Erythroblast (primary cell): Measurements from ENCODE around the gene RIT2.

ENCODE experiments used
- GATA1 ChIP-seq: IDR thresholded peaks from 2 replicates; pipeline ENCODE4 v1.6.1; 2011; ENCODE audit warnings: low read depth, mild to moderate bottlenecking, control low read depth, low read length, moderate library complexity
- POLR2A ChIP-seq: IDR thresholded peaks from 2 replicates; pipeline ENCODE4 v1.6.1; 2011; ENCODE audit warnings: mild to moderate bottlenecking, low read length

- TF ChIP-seq POLR2A (no peak), GATA1 (no peak)
These were observed 408.9 kb downstream of the RIT2 start for GRCh38 chr18:42706618-42707017.
